ENCODE results near the gene PFN3.

Gene PFN3

GRCh38 chr5:177399997-177400868 lies at the start of gene PFN3:
TSS of gene PFN3 (minus strand) at chr5:177400661. CDS start at chr5:177400576, 85 bp downstream.
- no peak for DNase-seq (ENCODE audit: low spot score)

GRCh38 chr5:177449140-177450061 lies 48.9 kb upstream of the PFN3 start:
- DNase-seq (ENCODE audit: low spot score) = no peak

- DNase-seq (ENCODE audit: low spot score) = no peak
Measured at GRCh38 chr5:177448244-177448950, 47.9 kb upstream of the PFN3 start.

GRCh38 chr5:177447611-177448243 lies 47.3 kb upstream of the PFN3 start:
- no peak for DNase-seq (ENCODE audit: low spot score)

- no peak for DNase-seq (ENCODE audit: low spot score)
Measured at GRCh38 chr5:177447066-177447610, 46.7 kb upstream of the PFN3 start.

- no peak for DNase-seq (ENCODE audit: low spot score)
Measured at GRCh38 chr5:177446200-177447065, 46.0 kb upstream of the PFN3 start, which contains the start of gene PRR7. TSS of gene PRR7 (plus strand) at chr5:177446814. CDS start at chr5:177455068, 8,254 bp downstream.

- DNase-seq (ENCODE audit: low spot score) = no peak
Measured at GRCh38 chr5:177445917-177446199, 45.4 kb upstream of the PFN3 start.

- DNase-seq (ENCODE audit: low spot score) = no peak
Measured at GRCh38 chr5:177445052-177445916, 44.8 kb upstream of the PFN3 start.

- no peak for DNase-seq (ENCODE audit: low spot score)
Measured at GRCh38 chr5:177444106-177445051, 43.9 kb upstream of the PFN3 start.

- no peak for DNase-seq (ENCODE audit: low spot score)
Measured at GRCh38 chr5:177443144-177443983, 42.9 kb upstream of the PFN3 start.

GRCh38 chr5:177442066-177442826 lies 41.8 kb upstream of the PFN3 start:
- no peak for DNase-seq (ENCODE audit: low spot score)

- DNase-seq (ENCODE audit: low spot score) = no peak
Measured at GRCh38 chr5:177440990-177441780, 40.7 kb upstream of the PFN3 start.

- DNase-seq (ENCODE audit: low spot score) = no peak
Measured at GRCh38 chr5:177440211-177440989, 39.9 kb upstream of the PFN3 start.

- DNase-seq (ENCODE audit: low spot score) = no peak
Measured at GRCh38 chr5:177439518-177440053, 39.1 kb upstream of the PFN3 start.

- no peak for DNase-seq (ENCODE audit: low spot score)
Measured at GRCh38 chr5:177438468-177438867, 38.0 kb upstream of the PFN3 start.
